ENCODE measurements around the gene CLEC18B.

DNA sequence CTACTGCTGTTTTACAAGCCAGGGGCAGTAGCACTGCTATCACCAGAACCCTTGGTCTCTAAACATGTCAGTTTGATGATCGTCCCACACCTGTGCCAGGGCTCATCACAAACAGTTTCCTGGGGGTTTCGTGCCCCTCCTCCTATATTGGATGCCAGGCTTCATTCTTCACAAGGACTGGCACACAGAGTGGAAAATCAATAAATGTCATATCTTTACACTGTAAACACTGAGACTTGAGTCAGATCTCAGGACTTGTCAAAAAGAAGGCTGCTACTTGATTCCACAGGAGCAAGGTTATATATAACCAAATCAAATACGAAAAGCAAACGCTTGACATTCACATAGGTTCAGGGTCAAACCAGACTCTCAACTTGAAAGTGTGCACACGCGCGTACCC is 39.3 kb upstream of the CLEC18B start:
- TF ChIP-seq, protein P1, sequence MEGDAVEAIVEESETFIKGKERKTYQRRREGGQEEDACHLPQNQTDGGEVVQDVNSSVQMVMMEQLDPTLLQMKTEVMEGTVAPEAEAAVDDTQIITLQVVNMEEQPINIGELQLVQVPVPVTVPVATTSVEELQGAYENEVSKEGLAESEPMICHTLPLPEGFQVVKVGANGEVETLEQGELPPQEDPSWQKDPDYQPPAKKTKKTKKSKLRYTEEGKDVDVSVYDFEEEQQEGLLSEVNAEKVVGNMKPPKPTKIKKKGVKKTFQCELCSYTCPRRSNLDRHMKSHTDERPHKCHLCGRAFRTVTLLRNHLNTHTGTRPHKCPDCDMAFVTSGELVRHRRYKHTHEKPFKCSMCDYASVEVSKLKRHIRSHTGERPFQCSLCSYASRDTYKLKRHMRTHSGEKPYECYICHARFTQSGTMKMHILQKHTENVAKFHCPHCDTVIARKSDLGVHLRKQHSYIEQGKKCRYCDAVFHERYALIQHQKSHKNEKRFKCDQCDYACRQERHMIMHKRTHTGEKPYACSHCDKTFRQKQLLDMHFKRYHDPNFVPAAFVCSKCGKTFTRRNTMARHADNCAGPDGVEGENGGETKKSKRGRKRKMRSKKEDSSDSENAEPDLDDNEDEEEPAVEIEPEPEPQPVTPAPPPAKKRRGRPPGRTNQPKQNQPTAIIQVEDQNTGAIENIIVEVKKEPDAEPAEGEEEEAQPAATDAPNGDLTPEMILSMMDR (optimal IDR thresholded peaks at IDR 0.05 in 1 of 3, IDR thresholded peaks at IDR 0.05 in 1 of 3, conservative IDR thresholded peaks at IDR 0.05 in 1 of 3; ENCODE audit: extremely low read depth in 1 of 3, insufficient read depth in 2 of 3, low read length in 3 of 3): no peak
- TF ChIP-seq EZH2 (IDR thresholded peaks at IDR 0.05; ENCODE audit: low read length): no peak

Data from keratinocyte (primary cell).